Neural crest cell (in vitro differentiated cells): Measurements from ENCODE around the gene ARRDC1. TPM values are rescaled to one million over a fixed set of nuclear protein-coding genes. Genes with fewer than 3 reads are reported as not detected.

Source experiments
- DNase-seq: peaks from one replicate; pipeline ENCODE4 v3.0.0; 2021; ENCODE audit warnings: low read depth, mixed read lengths, low spot score
- H3K27ac Mint-ChIP-seq: one replicate; pipeline ENCODE4 v1.8.0; 2021; ENCODE audit warnings: mild to moderate bottlenecking, mixed read lengths; ENCODE audit not compliant: unreplicated experiment
- H3K27me3 Mint-ChIP-seq: 2 replicates; pipeline ENCODE4 v1.8.0; 2021; ENCODE audit warnings: low read depth, mild to moderate bottlenecking, mixed read lengths
- H3K36me3 Mint-ChIP-seq: 2 replicates; pipeline ENCODE4 v1.8.0; 2021; ENCODE audit warnings: low read depth, mild to moderate bottlenecking, mixed read lengths
- H3K4me1 Mint-ChIP-seq: 2 replicates; pipeline ENCODE4 v1.8.0; 2021; ENCODE audit warnings: mixed read lengths
- H3K4me3 Mint-ChIP-seq: one replicate; pipeline ENCODE4 v1.8.0; 2021; ENCODE audit warnings: mild to moderate bottlenecking, mixed read lengths
- H3K9me3 Mint-ChIP-seq: 2 replicates; pipeline ENCODE4 v1.8.0; 2021; ENCODE audit warnings: mixed read lengths
- CTCF ChIP-seq: fragments of 200-600 bp; sonication (generic); conservative IDR thresholded peaks from 2 replicates; pipeline ENCODE4 v1.5.0; 2021; ENCODE audit warnings: antibody characterized with exemption, mild to moderate bottlenecking
- total RNA-seq: library from RNA; stranded (reverse); gene quantifications from 2 replicates; pipeline ENCODE4 v1.2.1, GENCODE V29; 2021

ARRDC1 gene
- total RNA-seq, 1 donor from 2014 or later: 18.1 TPM

GRCh38 chr9:137613259-137613658 is 7.8 kb downstream of the ARRDC1 start:
- Mint-ChIP-seq H3K27me3 (no peaks in the 10 kb centered on the region), H3K4me1 (peaks cover 9% of the 10 kb centered on the region), H3K4me3 (peak overlapping the region; percentile 57), H3K36me3 (no peaks in the 10 kb centered on the region), H3K27ac (no peak overlapping the region), H3K9me3 (no peaks in the 10 kb centered on the region)
- TF ChIP-seq CTCF: no peak
- no peak for DNase-seq

- Mint-ChIP-seq H3K27ac (no peak overlapping the region), H3K4me1 (peaks cover 9% of the 10 kb centered on the region), H3K4me3 (no peak overlapping the region), H3K36me3 (no peaks in the 10 kb centered on the region), H3K9me3 (no peaks in the 10 kb centered on the region), H3K27me3 (no peaks in the 10 kb centered on the region)
- no peak for DNase-seq
- no peak for TF ChIP-seq CTCF
Measured at GRCh38 chr9:137613738-137614523, 8.4 kb downstream of the ARRDC1 start.

- H3K4me1 Mint-ChIP-seq: peaks cover 13% of the 10 kb centered on the region
- no peak overlapping the region for H3K4me3 Mint-ChIP-seq
- H3K36me3 Mint-ChIP-seq: no peaks in the 10 kb centered on the region
- H3K9me3 Mint-ChIP-seq: no peaks in the 10 kb centered on the region
- H3K27me3 Mint-ChIP-seq: no peaks in the 10 kb centered on the region
- DNase-seq: no peak
- H3K27ac Mint-ChIP-seq: no peak overlapping the region
- peak; percentile 22 for TF ChIP-seq CTCF
Measured at GRCh38 chr9:137614631-137615386, 9.3 kb downstream of the ARRDC1 start.

GRCh38 chr9:137615387-137615871 is 9.9 kb downstream of the ARRDC1 start:
- Mint-ChIP-seq H3K36me3 (no peaks in the 10 kb centered on the region), H3K4me1 (peaks cover 20% of the 10 kb centered on the region), H3K27ac (no peak overlapping the region), H3K4me3 (peak overlapping the region; percentile 61), H3K27me3 (no peaks in the 10 kb centered on the region), H3K9me3 (no peaks in the 10 kb centered on the region)
- TF ChIP-seq CTCF: no peak
- no peak for DNase-seq

GRCh38 chr9:137618105-137619067 is 12.9 kb downstream of the ARRDC1 start, which contains the start of gene EHMT1:
Gene EHMT1 (plus strand): TSS chr9:137619005. CDS start chr9:137619029, 24 bp downstream.
- TF ChIP-seq CTCF: no peak
- Mint-ChIP-seq H3K4me3 (peak within 1 kb of the TSS; percentile 93), H3K4me1 (peaks cover 32% of the 10 kb centered on the region), H3K36me3 (no peaks in the 10 kb centered on the region), H3K27me3 (no peaks in the 10 kb centered on the region), H3K27ac (peak within 1 kb of the TSS; percentile 95), H3K9me3 (no peaks in the 10 kb centered on the region)
- DNase-seq: peak; percentile 87
